ENCODE data around the gene TPD52L1. TPM values are rescaled to one million over a fixed set of nuclear protein-coding genes. Genes with fewer than 3 reads are reported as not detected.

The TPD52L1 gene
- total and polyA plus RNA-seq, 10 of the 15 experiments (the other 5 are each of a cell fraction or from before 2014, with no cell fraction given) = 0.03 to 2.6 (median 0.16) TPM; not detected in 3

- BruUV-seq (replicated peaks) = no TSS peak
- no peaks in the 10 kb centered on the region for H3K4me1 ChIP-seq (ENCODE audit: control insufficient read depth, insufficient read depth, low read length)
- SMC1A ChIA-PET (ENCODE audit: uncharacterized antibody, unreplicated experiment) = interaction anchor here (0.6 to 1.6 kb wide), 2 partner anchors 11 to 425 kb away, joined by 3 to 4 read pairs; no protein-coding TSS in a partner anchor
- POLR2A ChIA-PET = interaction anchor here (0.5 kb wide), 1 partner anchor 28 kb away, joined by 4 read pairs; no protein-coding TSS in a partner anchor
- H3K9me3 ChIP-seq (replicated peaks; ENCODE audit: control insufficient read depth, insufficient read depth, low read length) = no peaks in the 10 kb centered on the region
- intact Hi-C loops (cut with micrococcal nuclease; ENCODE audit: unreplicated experiment) = no loop called here
- H2AFZ ChIP-seq (ENCODE audit: control insufficient read depth, low read depth, low read length) = no peak overlapping the region
- no peak overlapping the region for H3K4me3 ChIP-seq
- no peak overlapping the region for H3K27ac ChIP-seq (ENCODE audit: control insufficient read depth, insufficient read depth)
- H4K20me1 ChIP-seq (ENCODE audit: control insufficient read depth, insufficient read depth) = no peaks in the 10 kb centered on the region
- no peak overlapping the region for H3K4me2 ChIP-seq (ENCODE audit: control insufficient read depth, insufficient read depth)
- WGBS (ENCODE audit: insufficient coverage, insufficient replicate concordance, low lambda C conversion rate, missing lambda C conversion rate) = 0% methylated on average over 1 of the region's 1 CpG
- FAIRE-seq (no peak), DNase-seq (ENCODE audit: low read depth, low spot score) (no peak), ATAC-seq (no peak)
- TF ChIP-seq ATF3 (IDR thresholded peaks at IDR 0.05; ENCODE audit: borderline replicate concordance, extremely low read depth, low read depth, low read length) = no peak
- TF ChIP-seq CHD2 (IDR thresholded peaks at IDR 0.05; ENCODE audit: borderline replicate concordance, low read depth, low read length) = no peak
- TF ChIP-seq RFX5 (IDR thresholded peaks at IDR 0.05; ENCODE audit: low read depth, low read length) = no peak
- TF ChIP-seq ASH2L (IDR thresholded peaks at IDR 0.05; ENCODE audit: borderline replicate concordance, low read depth) = no peak
- no peak for TF ChIP-seq PRDM15 (CRISPR knock-in tag; IDR thresholded peaks at IDR 0.05)
- no peak for TF ChIP-seq TBL1XR1 (IDR thresholded peaks at IDR 0.05; ENCODE audit: low read depth, low read length)
- TF ChIP-seq ATF7 (IDR thresholded peaks at IDR 0.05; ENCODE audit: low read depth) = no peak
- TF ChIP-seq, protein P1, sequence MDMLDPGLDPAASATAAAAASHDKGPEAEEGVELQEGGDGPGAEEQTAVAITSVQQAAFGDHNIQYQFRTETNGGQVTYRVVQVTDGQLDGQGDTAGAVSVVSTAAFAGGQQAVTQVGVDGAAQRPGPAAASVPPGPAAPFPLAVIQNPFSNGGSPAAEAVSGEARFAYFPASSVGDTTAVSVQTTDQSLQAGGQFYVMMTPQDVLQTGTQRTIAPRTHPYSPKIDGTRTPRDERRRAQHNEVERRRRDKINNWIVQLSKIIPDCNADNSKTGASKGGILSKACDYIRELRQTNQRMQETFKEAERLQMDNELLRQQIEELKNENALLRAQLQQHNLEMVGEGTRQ (IDR thresholded peaks at IDR 0.05; ENCODE audit: borderline replicate concordance, low read depth, low read length) = no peak
- no peak for TF ChIP-seq SUPT20H (IDR thresholded peaks at IDR 0.05; ENCODE audit: borderline replicate concordance, control insufficient read depth, low read depth, low read length)
- no peak for TF ChIP-seq SMARCA5 (IDR thresholded peaks at IDR 0.05)
- no peak for TF ChIP-seq STAT3 (IDR thresholded peaks at IDR 0.05; ENCODE audit: low read depth, low read length)
- no peak for TF ChIP-seq FOXM1 (IDR thresholded peaks at IDR 0.05; ENCODE audit: low read depth, low read length)
- TF ChIP-seq, protein P2, sequence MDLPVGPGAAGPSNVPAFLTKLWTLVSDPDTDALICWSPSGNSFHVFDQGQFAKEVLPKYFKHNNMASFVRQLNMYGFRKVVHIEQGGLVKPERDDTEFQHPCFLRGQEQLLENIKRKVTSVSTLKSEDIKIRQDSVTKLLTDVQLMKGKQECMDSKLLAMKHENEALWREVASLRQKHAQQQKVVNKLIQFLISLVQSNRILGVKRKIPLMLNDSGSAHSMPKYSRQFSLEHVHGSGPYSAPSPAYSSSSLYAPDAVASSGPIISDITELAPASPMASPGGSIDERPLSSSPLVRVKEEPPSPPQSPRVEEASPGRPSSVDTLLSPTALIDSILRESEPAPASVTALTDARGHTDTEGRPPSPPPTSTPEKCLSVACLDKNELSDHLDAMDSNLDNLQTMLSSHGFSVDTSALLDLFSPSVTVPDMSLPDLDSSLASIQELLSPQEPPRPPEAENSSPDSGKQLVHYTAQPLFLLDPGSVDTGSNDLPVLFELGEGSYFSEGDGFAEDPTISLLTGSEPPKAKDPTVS (IDR thresholded peaks at IDR 0.05; ENCODE audit: low read depth, low read length) = no peak
- TF ChIP-seq, protein P3, sequence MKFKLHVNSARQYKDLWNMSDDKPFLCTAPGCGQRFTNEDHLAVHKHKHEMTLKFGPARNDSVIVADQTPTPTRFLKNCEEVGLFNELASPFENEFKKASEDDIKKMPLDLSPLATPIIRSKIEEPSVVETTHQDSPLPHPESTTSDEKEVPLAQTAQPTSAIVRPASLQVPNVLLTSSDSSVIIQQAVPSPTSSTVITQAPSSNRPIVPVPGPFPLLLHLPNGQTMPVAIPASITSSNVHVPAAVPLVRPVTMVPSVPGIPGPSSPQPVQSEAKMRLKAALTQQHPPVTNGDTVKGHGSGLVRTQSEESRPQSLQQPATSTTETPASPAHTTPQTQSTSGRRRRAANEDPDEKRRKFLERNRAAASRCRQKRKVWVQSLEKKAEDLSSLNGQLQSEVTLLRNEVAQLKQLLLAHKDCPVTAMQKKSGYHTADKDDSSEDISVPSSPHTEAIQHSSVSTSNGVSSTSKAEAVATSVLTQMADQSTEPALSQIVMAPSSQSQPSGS (IDR thresholded peaks at IDR 0.05; ENCODE audit: low read length) = no peak
- no peak for TF ChIP-seq BCL11A (IDR thresholded peaks at IDR 0.05; ENCODE audit: low read depth, low read length)
- no peak for TF ChIP-seq KLF5 (IDR thresholded peaks at IDR 0.05; ENCODE audit: partially characterized antibody)
- no peak for TF ChIP-seq NR2C1 (IDR thresholded peaks at IDR 0.05)
- no peaks in the 10 kb centered on the region for H3K79me2 ChIP-seq (ENCODE audit: control insufficient read depth, insufficient read depth, low read length)
- no peaks in the 10 kb centered on the region; a peak in 1 of 4 replicates for H3K27me3 ChIP-seq (replicated peaks in 1 of 2; ENCODE audit: control insufficient read depth in 2 of 2, insufficient read depth in 2 of 2, low read length in 1 of 2)
- H3K36me3 ChIP-seq (ENCODE audit: control insufficient read depth in 2 of 2, insufficient read depth in 2 of 2, low read length in 1 of 2) = no peaks in the 10 kb centered on the region
- RAD21 ChIA-PET (ENCODE audit: unreplicated experiment) = no interaction called here
- H3K9ac ChIP-seq (ENCODE audit: control insufficient read depth, insufficient read depth, low read length) = no peak overlapping the region
- CTCF ChIA-PET = interaction anchor here (0.6 to 2.1 kb wide), 3 partner anchors 17 to 22 kb away, joined by 3 to 5 read pairs (median 4); no protein-coding TSS in a partner anchor
- in situ Hi-C loops (cut with MboI) = loop anchor here (25.0 kb wide), 1 partner anchor 588 kb away; no protein-coding TSS in a partner anchor
Observed at GRCh38 chr6:125174626-125175025, 21.1 kb downstream of the TPD52L1 start.

Measured in GM12878 (cell line).